Glutamatergic neuron (in vitro differentiated cells): ENCODE data around the gene ECE1. TPM values are rescaled to one million over a fixed set of nuclear protein-coding genes. Genes with fewer than 3 reads are reported as not detected.
"Not testable (repeated sequence)": the region's sequence is repeated elsewhere in the genome, so short reads cannot be mapped to it uniquely, and the experiment has no call there.

Experiments used
- DNase-seq: peaks from one replicate; pipeline ENCODE4 v3.0.0; 2022
- H3K27ac Mint-ChIP-seq: one replicate; pipeline ENCODE4 v1.8.0; 2020; ENCODE audit warnings: mild to moderate bottlenecking, mixed read lengths, inconsistent platforms; ENCODE audit not compliant: unreplicated experiment
- H3K27me3 Mint-ChIP-seq: one replicate; pipeline ENCODE4 v1.8.0; 2020; ENCODE audit warnings: mild to moderate bottlenecking, moderate library complexity, mixed read lengths, inconsistent platforms; ENCODE audit not compliant: unreplicated experiment
- H3K36me3 Mint-ChIP-seq: one replicate; pipeline ENCODE4 v1.8.0; 2020; ENCODE audit warnings: mild to moderate bottlenecking, mixed read lengths, inconsistent platforms; ENCODE audit not compliant: unreplicated experiment
- H3K4me1 Mint-ChIP-seq: one replicate; pipeline ENCODE4 v1.8.0; 2020; ENCODE audit warnings: mild to moderate bottlenecking, low read depth, mixed read lengths, inconsistent platforms; ENCODE audit not compliant: unreplicated experiment
- H3K4me3 Mint-ChIP-seq: one replicate; pipeline ENCODE4 v1.8.0; 2020; ENCODE audit warnings: mild to moderate bottlenecking, mixed read lengths, inconsistent platforms; ENCODE audit not compliant: unreplicated experiment
- H3K9me3 Mint-ChIP-seq: one replicate; pipeline ENCODE4 v1.8.0; 2020; ENCODE audit warnings: mild to moderate bottlenecking, moderate library complexity, mixed read lengths, inconsistent platforms; ENCODE audit not compliant: unreplicated experiment
- total RNA-seq: library from RNA; stranded (reverse); fragmentation: NEBNext Ultra II Directional; extraction: Animal tissue kit (Norgen Biotek cat#: 25700); gene quantifications from one replicate; pipeline ENCODE4 v1.2.1, GENCODE V29; 2021; ENCODE audit not compliant: unreplicated experiment
- TF ChIP-seq, protein P1 (sequence below): fragments of 200-600 bp; sonication (generic); IDR thresholded peaks from one replicate; pipeline ENCODE4 v1.5.0; 2021; ENCODE audit not compliant: partially characterized antibody, unreplicated experiment

The ECE1 gene
- total RNA-seq, 1 donor from 2014 or later, result 36.1 TPM

DNA sequence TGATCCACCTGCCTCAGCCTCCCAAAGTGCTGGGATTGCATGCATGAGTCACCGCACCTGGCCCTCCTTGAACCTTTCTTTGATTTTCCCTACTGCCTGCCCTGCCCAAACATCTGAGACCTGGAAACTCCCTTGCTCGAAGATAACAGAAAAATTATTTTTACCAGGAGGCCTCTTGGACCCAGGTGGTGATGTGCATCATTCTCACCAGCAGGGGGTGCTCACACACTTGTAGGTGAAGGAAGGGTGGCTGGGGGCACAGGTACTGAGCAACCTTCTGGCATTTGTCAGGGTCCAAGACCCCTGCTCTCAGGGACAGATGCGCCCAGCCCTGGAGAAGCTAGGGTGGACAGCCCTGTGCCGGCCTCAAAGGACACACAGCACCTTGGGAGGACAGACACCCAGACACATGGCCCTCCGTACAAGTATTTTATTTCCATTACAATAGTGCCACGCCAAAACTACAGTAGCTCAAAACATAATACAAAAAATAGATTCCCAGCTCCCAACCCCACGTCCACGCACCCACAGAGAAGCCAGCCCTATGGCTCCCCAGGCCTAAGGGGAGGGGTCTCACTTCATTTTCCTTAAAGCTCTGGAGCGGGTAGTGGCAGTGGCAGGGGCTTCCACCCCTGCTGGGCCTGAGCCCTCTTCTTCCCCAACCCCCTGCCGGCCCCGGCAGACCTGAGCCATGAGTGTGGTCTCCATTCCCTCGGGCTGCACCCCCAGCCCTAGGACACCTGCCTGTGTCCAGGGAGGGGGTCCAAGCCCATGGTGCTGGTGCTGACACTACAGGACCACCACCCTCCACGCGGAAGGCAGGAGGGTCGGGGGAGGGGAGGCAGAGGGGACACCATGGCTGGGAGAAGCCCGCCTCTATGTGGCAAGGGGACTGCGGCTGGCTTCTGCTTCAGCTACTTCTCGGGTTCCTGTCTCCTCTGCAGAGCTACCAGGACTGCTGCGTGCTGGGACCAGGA, 73.1 kb downstream of the ECE1 start:
- Mint-ChIP-seq H3K27ac (no peak overlapping the region), H3K4me3 (no peak overlapping the region), H3K27me3 (peaks cover 2% of the 10 kb centered on the region), H3K36me3 (no peaks in the 10 kb centered on the region), H3K4me1 (no peaks in the 10 kb centered on the region), H3K9me3 (no peaks in the 10 kb centered on the region)
- DNase-seq, result peak; percentile 63
- TF ChIP-seq, protein P1, sequence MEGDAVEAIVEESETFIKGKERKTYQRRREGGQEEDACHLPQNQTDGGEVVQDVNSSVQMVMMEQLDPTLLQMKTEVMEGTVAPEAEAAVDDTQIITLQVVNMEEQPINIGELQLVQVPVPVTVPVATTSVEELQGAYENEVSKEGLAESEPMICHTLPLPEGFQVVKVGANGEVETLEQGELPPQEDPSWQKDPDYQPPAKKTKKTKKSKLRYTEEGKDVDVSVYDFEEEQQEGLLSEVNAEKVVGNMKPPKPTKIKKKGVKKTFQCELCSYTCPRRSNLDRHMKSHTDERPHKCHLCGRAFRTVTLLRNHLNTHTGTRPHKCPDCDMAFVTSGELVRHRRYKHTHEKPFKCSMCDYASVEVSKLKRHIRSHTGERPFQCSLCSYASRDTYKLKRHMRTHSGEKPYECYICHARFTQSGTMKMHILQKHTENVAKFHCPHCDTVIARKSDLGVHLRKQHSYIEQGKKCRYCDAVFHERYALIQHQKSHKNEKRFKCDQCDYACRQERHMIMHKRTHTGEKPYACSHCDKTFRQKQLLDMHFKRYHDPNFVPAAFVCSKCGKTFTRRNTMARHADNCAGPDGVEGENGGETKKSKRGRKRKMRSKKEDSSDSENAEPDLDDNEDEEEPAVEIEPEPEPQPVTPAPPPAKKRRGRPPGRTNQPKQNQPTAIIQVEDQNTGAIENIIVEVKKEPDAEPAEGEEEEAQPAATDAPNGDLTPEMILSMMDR, result peak; percentile 82

DNA sequence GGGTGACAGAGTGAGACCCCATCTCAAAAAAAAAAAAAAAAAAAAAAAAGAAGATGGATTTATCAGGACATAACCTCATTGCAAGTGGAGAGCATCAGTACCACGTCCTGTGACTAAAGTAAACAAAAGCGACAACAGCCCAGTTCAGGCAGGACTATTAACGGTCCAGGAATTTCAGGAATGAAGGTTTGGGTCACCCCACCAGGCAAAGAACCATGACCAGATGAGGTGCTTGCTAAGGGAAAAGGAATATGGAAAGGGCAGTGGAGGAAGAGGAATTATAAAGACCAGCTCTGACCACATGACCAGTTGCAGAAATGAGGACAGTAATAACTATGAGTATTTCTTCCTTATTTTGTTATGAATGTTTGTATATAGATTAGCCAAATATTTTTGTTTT, 78.1 kb downstream of the ECE1 start:
- H3K36me3 Mint-ChIP-seq, result no peaks in the 10 kb centered on the region
- peaks cover 6% of the 10 kb centered on the region for H3K27me3 Mint-ChIP-seq
- H3K4me3 Mint-ChIP-seq, result no peak overlapping the region
- H3K27ac Mint-ChIP-seq, result no peak overlapping the region
- TF ChIP-seq, protein P1, result no peak
- H3K9me3 Mint-ChIP-seq, result no peaks in the 10 kb centered on the region
- no peak for DNase-seq
- no peaks in the 10 kb centered on the region for H3K4me1 Mint-ChIP-seq

DNA sequence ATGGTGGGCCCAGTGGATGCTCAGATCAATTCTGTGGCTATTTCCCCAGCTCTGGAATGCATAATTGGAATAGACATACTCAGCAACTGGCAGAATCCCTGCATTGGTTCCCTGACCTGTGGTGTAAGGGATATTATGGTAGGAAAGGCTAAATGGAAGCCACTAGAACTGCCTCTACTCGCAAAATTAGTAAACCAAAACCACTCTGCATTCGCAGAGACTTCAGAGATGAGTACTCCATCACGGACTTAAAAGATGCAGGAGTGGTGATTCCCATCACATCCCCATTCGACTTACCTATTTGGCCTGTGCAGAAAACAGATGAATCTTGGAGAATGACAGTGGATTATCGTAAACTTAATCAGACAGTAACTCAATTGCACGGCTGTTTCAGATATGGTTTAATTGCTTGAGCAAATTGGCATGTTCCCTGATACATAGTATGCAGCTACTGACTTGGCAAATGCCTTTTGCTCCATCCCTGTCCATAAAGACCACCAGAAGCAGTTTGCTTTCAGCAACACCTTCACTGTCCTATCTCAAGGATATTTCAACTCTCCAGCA, 82.0 kb downstream of the ECE1 start:
- not testable (repeated sequence) for H3K27ac Mint-ChIP-seq, H3K4me1 Mint-ChIP-seq, H3K36me3 Mint-ChIP-seq

DNA sequence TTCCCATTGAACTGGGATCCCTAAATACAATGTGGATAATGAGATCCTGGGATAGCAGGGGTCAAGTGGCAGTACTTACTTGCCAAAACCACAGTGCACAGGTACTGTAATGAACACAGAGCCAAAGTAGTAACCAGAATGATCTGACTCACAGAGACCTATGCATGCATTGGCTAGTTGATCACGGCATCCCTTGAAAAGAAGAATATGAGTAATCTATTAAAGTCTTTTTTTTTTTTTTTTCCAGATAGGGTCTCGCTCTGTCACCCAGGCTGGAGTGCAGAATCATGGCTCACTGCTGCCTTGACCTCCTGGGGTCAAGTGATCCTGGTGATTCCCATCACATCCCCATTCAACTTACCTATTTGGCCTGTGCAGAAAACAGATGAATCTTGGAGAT, 84.1 kb downstream of the ECE1 start:
- H3K4me1 Mint-ChIP-seq, result no peaks in the 10 kb centered on the region
- no peak for DNase-seq
- no peak overlapping the region for H3K4me3 Mint-ChIP-seq
- no peaks in the 10 kb centered on the region for H3K9me3 Mint-ChIP-seq
- no peaks in the 10 kb centered on the region for H3K36me3 Mint-ChIP-seq
- peaks cover 6% of the 10 kb centered on the region for H3K27me3 Mint-ChIP-seq
- H3K27ac Mint-ChIP-seq, result no peak overlapping the region
- TF ChIP-seq, protein P1, result no peak

More for the DNA sequence above, 82.0 kb downstream of the ECE1 start:
- not testable (repeated sequence) for H3K27me3 Mint-ChIP-seq, H3K9me3 Mint-ChIP-seq, DNase-seq, H3K4me3 Mint-ChIP-seq

DNA sequence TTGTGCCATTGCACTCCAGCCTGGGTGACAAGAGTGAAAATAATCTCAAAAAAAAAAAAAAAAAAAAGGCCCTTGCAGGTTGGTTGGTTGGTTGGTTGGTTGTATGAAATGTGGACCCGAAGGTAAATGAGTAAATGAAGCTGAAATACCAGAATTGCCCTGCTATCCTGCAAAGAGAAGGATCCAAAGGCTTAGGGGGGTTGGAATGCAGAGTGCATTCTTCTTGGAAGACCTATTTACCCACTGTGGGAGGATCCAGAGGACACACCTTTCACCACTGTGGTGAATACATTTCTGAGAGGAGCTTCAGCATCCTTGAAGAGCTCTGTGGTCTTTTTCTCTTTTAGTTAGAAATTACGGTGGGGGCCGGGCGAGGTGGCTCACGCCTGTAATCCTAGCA, 84.8 kb downstream of the ECE1 start:
- no peak for DNase-seq
- Mint-ChIP-seq H3K36me3 (no peaks in the 10 kb centered on the region), H3K9me3 (peaks cover 1% of the 10 kb centered on the region), H3K27ac (no peak overlapping the region), H3K27me3 (peaks cover 6% of the 10 kb centered on the region), H3K4me3 (no peak overlapping the region), H3K4me1 (no peaks in the 10 kb centered on the region)
- TF ChIP-seq, protein P1, result no peak
